Osteoblast (primary cell): ENCODE measurements around the gene CD2BP2. TPM values are rescaled to one million over a fixed set of nuclear protein-coding genes. Genes with fewer than 3 reads are reported as not detected.

Experiments
- DNase-seq: peaks from one replicate; pipeline ENCODE4 v3.0.0; 2011; ENCODE audit warnings: low spot score, mixed read lengths; ENCODE audit not compliant: insufficient read length; ENCODE audit errors: missing footprints
- H2AFZ ChIP-seq: 2 replicates; pipeline ENCODE4 v1.6.0; 2011; ENCODE audit warnings: mild to moderate bottlenecking, low read length
- H3K27ac ChIP-seq: 2 replicates; pipeline ENCODE4 v1.5.1; 2011; ENCODE audit warnings: mild to moderate bottlenecking, low read depth, low read length, moderate library complexity
- H3K27me3 ChIP-seq: 2 replicates; pipeline ENCODE4 v1.6.0; 2012; ENCODE audit warnings: mild to moderate bottlenecking, control low read depth, inconsistent platforms, low read length, moderate library complexity; ENCODE audit not compliant: insufficient read depth
- H3K36me3 ChIP-seq: 2 replicates; pipeline ENCODE4 v1.5.1; 2011; ENCODE audit warnings: mild to moderate bottlenecking, low read length, control low read depth, moderate library complexity; ENCODE audit not compliant: insufficient read depth
- H3K4me1 ChIP-seq: 2 replicates; pipeline ENCODE4 v1.5.1; 2011; ENCODE audit warnings: mild to moderate bottlenecking, low read length, control low read depth, moderate library complexity; ENCODE audit not compliant: insufficient read depth
- H3K4me2 ChIP-seq: 2 replicates; pipeline ENCODE4 v1.6.0; 2011; ENCODE audit warnings: mild to moderate bottlenecking, low read length; ENCODE audit not compliant: insufficient read depth
- H3K4me3 ChIP-seq: fragments of 200-600 bp; sonication (generic); 3 replicates; pipeline ENCODE4 v1.5.1; 2012; ENCODE audit warnings: mild to moderate bottlenecking, low read length, inconsistent platforms; ENCODE audit not compliant: insufficient read depth
- H3K79me2 ChIP-seq: 2 replicates; pipeline ENCODE4 v1.6.0; 2012; ENCODE audit warnings: mild to moderate bottlenecking, low read length, control low read depth, inconsistent platforms; ENCODE audit not compliant: insufficient read depth
- H3K9me3 ChIP-seq: 2 replicates; pipeline ENCODE4 v1.5.1; 2011; ENCODE audit warnings: low read depth, low read length, control low read depth
- H4K20me1 ChIP-seq: 2 replicates; pipeline ENCODE4 v1.6.0; 2012; ENCODE audit warnings: mild to moderate bottlenecking, low read length, control low read depth; ENCODE audit not compliant: insufficient read depth
- CTCF ChIP-seq: IDR thresholded peaks from 2 replicates; pipeline ENCODE4 v1.5.1; 2011; ENCODE audit warnings: mild to moderate bottlenecking, low read depth, low read length, moderate library complexity; ENCODE audit errors: extremely low read depth
- total RNA-seq: library from RNA; depleted of rRNA; stranded (reverse); fragments of >200 nt; gene quantifications from 2 replicates; pipeline ENCODE4 v1.2.3, GENCODE V29; 2012

CD2BP2 gene
- total RNA-seq: 30.9 and 32.9 TPM in 2 replicates

DNA sequence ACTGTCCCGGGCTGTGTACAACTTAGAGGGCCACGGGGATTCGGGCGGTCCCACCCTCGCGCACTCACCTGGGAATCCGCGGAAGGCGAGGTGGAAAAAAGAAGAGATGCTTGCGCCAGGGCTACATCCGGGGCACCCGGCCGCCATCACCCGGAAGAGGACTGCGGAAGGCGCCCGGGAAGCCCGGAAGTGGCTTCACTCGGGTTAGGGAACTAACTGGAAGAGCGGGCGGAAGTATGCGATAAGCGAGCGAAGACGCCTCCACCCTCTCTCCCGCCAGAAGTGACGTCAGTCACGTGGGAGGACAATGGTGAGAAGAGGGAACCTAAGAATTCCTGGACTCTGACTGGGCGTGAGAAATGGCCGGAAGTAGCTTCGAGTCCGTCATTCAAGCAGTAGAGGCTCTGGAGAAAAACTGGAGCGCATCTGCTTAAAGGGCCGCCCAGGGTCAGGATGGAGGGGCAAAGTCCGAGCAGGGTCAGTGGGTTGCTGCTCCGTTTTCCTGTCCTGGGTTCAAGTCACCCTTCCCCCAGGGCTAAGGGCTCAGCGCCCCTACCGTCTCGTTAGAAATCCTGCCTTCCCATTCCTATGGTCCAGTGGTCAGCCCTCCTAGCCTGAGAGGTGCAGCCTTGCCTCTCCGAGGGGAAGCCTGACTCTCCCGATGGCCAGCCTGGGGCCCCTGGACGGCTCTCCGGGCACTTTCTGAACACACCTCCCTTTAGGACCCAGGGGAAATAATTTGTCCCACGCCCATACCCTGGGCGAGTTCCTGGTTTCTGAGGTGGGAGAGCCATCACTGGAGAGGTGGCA lies at the start of gene CD2BP2:
CD2BP2 (minus strand) TSS at position 165 of the 810 bp plus-strand sequence. CDS start 627 bp downstream, outside the sequence.
- Histone ChIP-seq H3K4me1 (peaks cover 40% of the 10 kb centered on the region), H3K9me3 (no peaks in the 10 kb centered on the region), H3K4me2 (peak within 1 kb of the TSS; percentile 97), H3K79me2 (peaks cover 64% of the 10 kb centered on the region), H3K27me3 (no peaks in the 10 kb centered on the region), H3K4me3 (peak within 1 kb of the TSS; percentile 89), H2AFZ (peak within 1 kb of the TSS; percentile 93), H3K36me3 (peaks cover 68% of the 10 kb centered on the region), H4K20me1 (peaks cover 18% of the 10 kb centered on the region), H3K27ac (peak within 1 kb of the TSS; percentile 100)
- no peak for TF ChIP-seq CTCF
- peak; percentile 99 for DNase-seq

DNA sequence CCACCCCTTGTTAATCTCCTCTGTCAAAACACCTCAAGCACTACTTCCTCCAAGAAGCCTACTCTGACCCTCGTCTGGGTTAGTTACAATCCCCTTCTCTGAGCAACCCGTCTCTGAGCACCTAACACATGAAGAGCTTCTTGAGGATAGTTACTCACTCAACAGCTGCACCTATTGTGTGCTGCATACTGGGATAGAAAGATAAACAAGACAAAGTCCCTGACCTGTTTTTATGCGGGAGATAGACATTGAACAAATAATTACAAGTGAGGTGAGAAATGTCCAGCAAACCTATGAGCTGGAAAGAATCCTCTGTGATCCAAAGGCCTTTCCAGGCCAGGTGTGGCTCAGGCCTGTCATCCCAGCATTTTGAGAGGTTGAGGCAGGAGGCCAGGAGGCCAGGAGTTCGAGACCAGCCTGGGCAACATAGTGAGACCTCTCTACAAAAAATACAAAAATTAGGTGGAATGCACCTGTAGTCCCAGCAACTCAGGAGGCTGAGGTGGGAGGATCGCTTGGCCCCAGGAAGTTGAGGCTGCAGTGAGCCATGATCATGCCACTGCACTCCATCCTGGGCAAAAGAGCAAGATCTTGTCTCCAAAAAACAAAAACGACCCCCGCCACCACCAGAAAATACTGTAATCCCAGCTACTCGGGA lies 46.8 kb upstream of the CD2BP2 start:
- Histone ChIP-seq H4K20me1 (no peaks in the 10 kb centered on the region), H3K4me3 (no peak overlapping the region), H3K9me3 (no peaks in the 10 kb centered on the region), H3K27ac (no peak overlapping the region), H3K36me3 (peaks cover 4% of the 10 kb centered on the region), H3K4me2 (no peak overlapping the region), H2AFZ (no peak overlapping the region), H3K27me3 (no peaks in the 10 kb centered on the region), H3K4me1 (peaks cover 13% of the 10 kb centered on the region), H3K79me2 (peaks cover 7% of the 10 kb centered on the region)
- no peak for TF ChIP-seq CTCF
- no peak for DNase-seq

DNA sequence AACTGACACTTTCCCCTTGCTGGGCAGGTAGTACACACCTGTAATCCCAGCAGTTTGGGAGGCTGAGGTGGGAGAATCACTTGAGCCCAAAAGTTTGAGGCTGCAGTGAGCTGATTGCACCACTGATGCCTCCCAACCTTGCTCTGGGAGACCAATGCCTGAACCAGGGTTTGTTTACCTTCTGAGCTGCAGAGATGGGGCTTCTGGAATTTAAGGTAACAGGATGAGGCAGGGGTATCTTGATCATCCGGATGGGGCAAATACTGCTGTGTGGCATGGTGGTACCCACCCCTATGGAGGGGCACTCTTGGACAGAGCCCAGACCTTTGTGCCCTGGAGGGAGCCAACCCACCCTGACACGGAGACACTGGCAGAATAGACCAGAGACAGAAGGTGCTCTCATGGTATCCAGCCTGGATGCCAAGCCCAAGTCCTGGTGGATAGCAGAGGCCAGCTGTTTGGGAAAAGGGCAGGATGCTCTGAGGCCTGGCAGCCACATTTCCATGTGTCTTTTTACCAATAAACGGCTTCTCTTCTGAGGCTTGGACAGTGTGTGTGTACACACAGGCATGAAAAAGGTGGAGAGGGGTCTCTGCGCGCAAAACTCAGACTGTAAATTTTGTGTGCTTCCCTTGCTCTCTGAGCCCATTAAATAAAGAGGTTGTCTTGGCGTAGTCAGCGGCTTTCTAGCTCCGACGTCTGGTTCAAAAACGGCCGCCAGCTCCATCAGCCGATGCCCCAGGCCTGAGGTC lies 44.5 kb upstream of the CD2BP2 start:
- Histone ChIP-seq H4K20me1 (no peaks in the 10 kb centered on the region), H3K4me2 (peak overlapping the region; percentile 94), H3K4me1 (peaks cover 17% of the 10 kb centered on the region), H3K4me3 (peak overlapping the region; percentile 81), H2AFZ (peak overlapping the region; percentile 96), H3K79me2 (peaks cover 17% of the 10 kb centered on the region), H3K36me3 (peaks cover 4% of the 10 kb centered on the region), H3K27ac (peak overlapping the region; percentile 82), H3K9me3 (no peaks in the 10 kb centered on the region), H3K27me3 (no peaks in the 10 kb centered on the region)
- TF ChIP-seq CTCF: no peak
- DNase-seq: peak; percentile 91
